Umbilical cord (tissue), 2 donors: ENCODE data around the gene POMP. TPM values are rescaled to one million over a fixed set of nuclear protein-coding genes. Genes with fewer than 3 reads are reported as not detected.

Experiments used
- DNase-seq: peaks from one replicate; pipeline ENCODE4 v3.0.0-alpha.2; 2015; ENCODE audit warnings: low spot score
- total RNA-seq: library from RNA; depleted of rRNA; stranded (reverse); fragments of >200 nt; gene quantifications from one replicate; pipeline ENCODE4 v1.2.3, GENCODE V29; 2014; ENCODE audit warnings: low replicate concordance; ENCODE audit not compliant: insufficient read depth

POMP gene
- total RNA-seq, 1 donor from 2014 or later: 41.7 TPM

DNA sequence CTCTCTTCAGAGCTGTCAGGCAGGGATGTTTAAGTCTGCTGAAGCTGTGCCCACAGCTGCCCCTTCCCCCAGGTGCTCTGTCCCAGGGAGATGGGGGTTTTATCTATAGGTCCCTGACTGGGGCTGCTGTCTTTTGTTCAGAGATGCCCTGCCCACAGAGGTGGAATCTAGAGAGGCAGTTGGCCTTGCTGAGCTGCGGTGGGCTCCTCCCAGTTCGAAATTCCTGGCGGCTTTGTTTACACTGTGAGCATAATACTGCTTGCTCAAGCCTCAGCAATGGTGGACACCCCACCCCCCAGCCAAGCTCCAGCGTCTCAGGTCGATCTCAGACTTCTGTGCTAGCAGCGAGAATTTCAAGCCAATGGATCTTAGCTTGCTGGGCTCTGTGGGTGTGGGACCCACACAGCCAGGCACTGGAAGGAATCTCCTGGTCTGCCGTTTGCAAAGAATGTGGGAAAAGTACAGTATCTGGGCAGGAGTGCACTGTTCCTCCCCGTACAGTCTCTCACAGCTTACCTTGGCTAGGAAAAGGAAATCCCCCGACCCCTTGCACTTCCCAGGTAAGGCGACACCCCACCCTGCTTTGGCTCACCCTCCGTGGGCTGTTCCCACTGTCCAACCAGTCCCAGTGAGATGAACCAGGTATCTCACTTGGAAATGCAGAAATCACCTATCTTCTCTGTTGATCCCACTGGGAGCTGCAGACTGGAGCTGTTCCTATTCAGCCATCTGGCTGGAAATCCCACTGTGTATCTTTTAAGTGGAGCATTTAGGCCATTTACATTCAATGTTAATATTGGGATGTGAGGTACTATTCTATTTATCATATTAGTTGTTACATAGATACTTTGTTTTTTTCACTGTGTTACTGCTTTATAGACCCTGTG is 34.9 kb downstream of the POMP start:
- DNase-seq: peak; percentile 46

DNA sequence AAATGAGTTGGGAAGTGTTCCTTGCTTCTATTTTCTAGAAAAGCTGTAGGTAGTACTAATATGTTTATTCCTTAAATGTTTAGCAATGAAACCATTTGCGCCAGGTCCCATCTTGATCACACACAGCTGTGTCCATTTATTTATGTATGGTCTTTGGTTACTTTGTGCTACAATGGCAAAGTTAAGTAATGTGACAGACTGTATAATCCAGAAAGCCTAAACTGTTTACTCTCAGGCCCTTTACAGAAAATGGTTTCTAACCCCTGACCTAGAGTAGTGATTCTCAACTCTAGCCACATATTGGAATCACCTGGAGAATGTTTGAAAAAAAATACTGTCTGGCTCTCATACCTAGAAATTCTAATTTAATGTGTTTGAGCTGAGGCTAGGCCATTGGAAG is 38.5 kb downstream of the POMP start:
- DNase-seq: no peak

DNA sequence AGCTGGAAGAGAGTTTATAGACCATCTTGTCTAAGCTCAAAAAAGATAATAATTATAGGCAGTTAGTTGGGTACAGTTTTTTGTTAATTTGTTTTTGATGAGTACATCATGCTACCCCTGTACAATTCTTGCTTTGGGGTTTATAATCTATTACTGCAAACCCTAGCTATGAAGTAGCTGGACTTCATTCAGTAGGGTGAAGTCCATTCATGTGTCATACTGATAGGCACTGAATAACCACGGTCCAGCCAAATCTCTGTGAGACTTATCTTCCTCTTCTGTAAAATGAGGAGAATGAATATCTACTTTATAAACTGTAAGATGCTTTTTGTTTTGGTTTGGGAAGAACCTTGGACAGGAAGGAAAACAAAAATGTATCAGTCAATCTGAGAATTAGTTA is 40.3 kb downstream of the POMP start:
- no peak for DNase-seq

GRCh38 chr13:28704282-28704681 is 45.4 kb downstream of the POMP start:
- DNase-seq: peak; percentile 15

DNA sequence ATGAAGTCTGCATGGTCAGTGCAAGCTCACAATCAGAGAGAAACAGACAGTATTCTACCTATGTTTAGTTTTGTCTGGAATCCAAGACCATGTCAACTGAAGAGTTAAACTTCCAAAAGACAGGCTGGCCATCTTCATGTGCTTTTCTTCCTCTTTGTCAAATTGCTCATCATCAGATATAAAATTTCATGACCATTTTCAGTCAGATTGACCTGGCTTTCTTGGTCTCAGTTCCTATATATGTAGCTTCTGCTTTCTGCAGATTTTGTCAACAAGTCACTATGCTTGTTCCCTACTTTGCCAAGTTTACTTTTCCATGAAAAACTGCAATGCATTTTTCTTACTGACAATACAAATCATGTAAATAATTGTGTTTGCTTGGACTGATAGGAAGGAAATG is 46.0 kb downstream of the POMP start:
- no peak for DNase-seq

DNA sequence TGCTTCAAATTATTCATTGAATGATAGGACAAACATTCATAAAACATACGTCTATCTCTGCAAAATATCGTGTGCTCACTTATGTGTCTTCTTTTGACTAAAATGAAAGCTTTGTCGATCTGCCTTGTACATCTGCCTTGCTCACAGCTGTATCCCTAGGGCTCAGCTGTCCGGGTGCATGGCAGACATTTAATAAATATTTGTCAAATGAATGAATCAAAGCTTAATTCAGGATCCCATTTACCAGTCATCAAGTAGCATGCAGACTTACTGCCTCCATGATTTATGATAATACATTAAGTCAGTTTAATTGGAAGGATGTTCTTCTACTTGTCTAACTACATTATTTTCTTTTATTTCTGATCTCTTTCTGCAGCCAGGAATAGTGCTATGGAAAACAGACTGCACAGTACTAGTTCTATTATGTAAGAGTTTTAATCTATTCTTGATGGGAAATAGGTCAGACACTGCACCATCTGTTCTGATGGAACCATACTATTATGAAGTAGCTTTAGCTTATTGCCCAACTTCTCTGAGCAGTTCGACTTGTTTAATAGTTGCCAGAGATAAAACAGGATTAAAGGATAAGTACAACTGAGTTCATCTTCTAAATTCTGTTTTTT is 46.6 kb downstream of the POMP start:
- peak; percentile 93 for DNase-seq

DNA sequence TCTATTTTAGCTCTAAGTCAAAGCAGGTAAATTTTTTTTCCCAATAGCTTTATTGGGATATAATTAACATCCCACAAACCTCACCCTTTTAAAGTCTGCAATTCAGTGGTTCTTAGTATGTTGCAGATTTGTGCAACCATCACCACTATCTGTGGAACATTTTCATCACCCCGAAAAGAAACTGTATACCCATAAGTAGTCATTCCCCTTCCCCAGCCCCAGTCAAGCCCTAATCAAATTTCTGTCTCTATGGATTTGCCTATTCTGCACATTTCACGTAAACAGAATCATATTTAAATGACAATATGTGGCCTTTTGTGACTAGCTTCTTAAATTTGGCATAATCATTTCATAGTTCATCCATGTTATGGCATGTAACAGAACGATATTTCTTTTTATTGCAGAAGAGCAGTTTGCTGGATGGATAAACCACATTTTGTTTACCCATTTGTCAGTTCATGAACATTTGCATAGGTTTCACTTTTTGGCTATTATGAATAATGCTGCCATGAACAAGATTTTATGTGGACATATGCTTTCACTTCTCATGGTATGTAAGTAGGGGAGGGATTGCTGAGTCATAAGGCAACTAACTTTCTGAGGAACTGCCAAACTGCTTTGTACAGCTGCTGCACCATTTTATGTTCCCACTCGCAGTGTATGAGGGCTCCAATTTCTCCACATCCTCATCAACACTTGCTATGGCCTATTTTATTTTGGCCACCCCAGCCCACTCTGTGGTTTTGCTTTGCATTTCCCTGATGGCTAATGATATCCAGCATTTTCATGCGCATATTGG is 48.9 kb downstream of the POMP start:
- peak; percentile 87 for DNase-seq

- no peak for DNase-seq
Observed at GRCh38 chr13:28710161-28710560, 51.2 kb downstream of the POMP start.

- no peak for DNase-seq
Observed at GRCh38 chr13:28714651-28715050, 55.7 kb downstream of the POMP start.

DNA sequence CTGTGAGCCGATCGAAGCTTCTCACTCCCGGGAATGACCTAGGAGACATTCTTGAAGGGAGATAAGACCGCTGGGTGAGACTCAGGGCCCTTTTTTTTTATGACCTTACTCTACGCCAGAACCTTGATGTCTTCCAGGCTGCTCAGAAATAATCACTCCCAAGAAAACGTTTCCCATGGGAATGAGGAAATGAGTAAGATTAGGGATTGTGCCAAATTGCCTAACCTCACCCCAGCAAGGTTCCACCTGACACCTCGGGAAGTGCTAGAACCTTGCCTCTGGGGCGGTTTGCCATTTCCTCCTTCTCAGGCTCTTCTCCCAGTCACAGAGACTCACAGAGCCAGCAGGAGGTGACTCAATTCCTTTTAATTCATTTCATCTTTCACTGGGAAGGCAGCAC is 57.6 kb downstream of the POMP start:
- peak; percentile 50 for DNase-seq

DNA sequence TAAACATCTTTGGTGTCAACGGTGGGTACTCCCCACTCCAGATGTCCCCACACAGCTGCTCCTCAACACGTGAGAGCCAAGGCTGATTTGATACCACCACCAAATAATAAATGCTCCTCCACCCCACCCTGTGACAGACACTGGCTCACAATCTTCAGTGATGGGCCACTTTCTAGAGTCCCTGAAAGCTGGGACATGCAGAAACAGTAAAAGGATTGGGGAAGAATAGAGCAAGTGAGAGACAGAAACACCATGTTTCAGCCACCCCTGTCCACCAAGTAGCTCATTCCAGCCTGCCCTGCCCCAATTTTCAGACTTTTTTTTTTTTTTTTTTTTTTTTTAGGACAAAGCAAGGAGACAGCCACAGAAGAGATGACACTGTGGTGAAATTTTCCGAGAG is 58.2 kb downstream of the POMP start:
- no peak for DNase-seq

DNA sequence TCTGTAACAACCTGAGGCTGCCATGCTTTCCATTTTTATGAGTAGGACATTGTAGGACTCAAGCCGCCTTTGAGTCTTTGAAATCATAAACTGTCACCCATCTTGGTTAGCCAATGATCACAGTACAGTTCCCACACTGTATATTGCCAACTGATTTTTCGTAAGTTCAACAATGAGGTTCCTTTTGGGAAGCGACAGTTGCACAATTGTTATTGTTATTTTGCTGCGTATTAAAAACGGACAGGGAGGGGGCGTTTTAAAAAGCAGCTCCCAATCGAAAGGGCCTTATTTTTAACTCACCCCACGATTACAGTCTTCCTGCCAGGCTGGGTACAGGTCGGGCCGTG is 59.2 kb downstream of the POMP start:
- DNase-seq: peak; percentile 30

- DNase-seq: peak; percentile 99
Observed at GRCh38 chr13:28718543-28719226, 59.8 kb downstream of the POMP start, which contains the start of gene SLC46A3. Gene SLC46A3 (minus strand): TSS chr13:28718970. CDS start chr13:28717998, 972 bp downstream.

GRCh38 chr13:28719227-28720055 is 60.5 kb downstream of the POMP start:
- DNase-seq: peak; percentile 66

- no peak for DNase-seq
Observed at GRCh38 chr13:28723806-28724205, 64.9 kb downstream of the POMP start.

GRCh38 chr13:28725046-28725610 is 66.2 kb downstream of the POMP start:
- DNase-seq: no peak
